Caco-2 (cell line): ENCODE data around the gene SLC12A7. TPM values are rescaled to one million over a fixed set of nuclear protein-coding genes. Genes with fewer than 3 reads are reported as not detected.

Experiments
- BruUV-seq: library from RNA; stranded (reverse); fragments of 400-500 nt; replicated peaks from 2 replicates; lab custom pipeline; 2021; lab: Mats Ljungman, UMichigan
- CTCF ChIA-PET: fragments of 300-600 bp; sonication (Branson Sonifier 250); formaldehyde crosslinking; loops from one replicate; lab custom pipeline; 2022; ENCODE audit warnings: antibody characterized with exemption; lab: Charles Lee
- POLR2A ChIA-PET: fragments of 300-600 bp; sonication (Branson Sonifier 250); formaldehyde crosslinking; loops from one replicate; lab custom pipeline; 2022; ENCODE audit warnings: antibody characterized with exemption; lab: Charles Lee
- DNase-seq, 2 experiments: peaks; one replicate each; pipeline versions ENCODE4 v3.0.0 to v3.0.0-alpha.2; 2020 to 2022
- H3K27me3 ChIP-seq: replicated peaks from 2 replicates; pipeline ENCODE4 v1.6.0; 2011; ENCODE audit warnings: low read length; ENCODE audit not compliant: control insufficient read depth, insufficient read depth
- H3K36me3 ChIP-seq: 2 replicates; pipeline ENCODE4 v1.5.1; 2011; ENCODE audit warnings: low read length; ENCODE audit not compliant: control insufficient read depth, insufficient read depth
- H3K4me1 ChIP-seq: fragments of 250-450 bp; sonication (Bioruptor Pico); 2 replicates; pipeline ENCODE4 v1.5.1; 2020; ENCODE audit warnings: mild to moderate bottlenecking
- H3K4me3 ChIP-seq: 2 replicates; pipeline ENCODE4 v1.5.1; 2011; ENCODE audit warnings: low read depth, mild to moderate bottlenecking, control low read depth, low read length
- H3K9me3 ChIP-seq: fragments of 250-450 bp; sonication (Bioruptor Pico); 2 replicates; pipeline ENCODE4 v1.5.1; 2020; ENCODE audit warnings: mild to moderate bottlenecking, moderate library complexity
- H3K27ac Mint-ChIP-seq: one replicate; pipeline ENCODE4 v1.8.0; 2022; ENCODE audit warnings: mixed read lengths; ENCODE audit not compliant: unreplicated experiment
- H3K27me3 Mint-ChIP-seq: one replicate; pipeline ENCODE4 v1.8.0; 2022; ENCODE audit warnings: mixed read lengths; ENCODE audit not compliant: insufficient read depth, unreplicated experiment
- H3K36me3 Mint-ChIP-seq: one replicate; pipeline ENCODE4 v1.8.0; 2022; ENCODE audit warnings: mild to moderate bottlenecking, mixed read lengths; ENCODE audit not compliant: insufficient read depth, unreplicated experiment
- H3K4me1 Mint-ChIP-seq: one replicate; pipeline ENCODE4 v1.8.0; 2022; ENCODE audit warnings: low read depth, mixed read lengths; ENCODE audit not compliant: unreplicated experiment
- H3K4me3 Mint-ChIP-seq: one replicate; pipeline ENCODE4 v1.8.0; 2022; ENCODE audit warnings: mild to moderate bottlenecking, moderate library complexity, mixed read lengths; ENCODE audit not compliant: unreplicated experiment
- H3K9me3 Mint-ChIP-seq: one replicate; pipeline ENCODE4 v1.8.0; 2022; ENCODE audit warnings: mixed read lengths; ENCODE audit not compliant: unreplicated experiment
- CTCF ChIP-seq, 2 experiments: fragments of 200-600 bp in 1 of 2; IDR thresholded peaks; 1 replicate in 1 of 2; 2 replicates in 1 of 2; pipeline versions ENCODE4 v1.5.1 to v1.8.0; 2011 to 2022; ENCODE audit warnings: antibody characterized with exemption in 1 of 2, control low read depth in 1 of 2, inconsistent platforms in 1 of 2, low read depth in 1 of 2, low read length in 1 of 2, mild to moderate bottlenecking in 1 of 2, moderate library complexity in 1 of 2; ENCODE audit not compliant: insufficient read depth in 1 of 2, severe bottlenecking in 1 of 2, unreplicated experiment in 1 of 2
- intact Hi-C: fragments of 100-400 bp; cut with micrococcal nuclease; formaldehyde crosslinking; loops from one replicate; pipeline ENCODE4 v1.10.0; 2022; ENCODE audit not compliant: unreplicated experiment
- total RNA-seq: library from RNA; stranded (reverse); gene quantifications from 2 replicates; pipeline ENCODE4 v1.2.3, GENCODE V29; 2022

The SLC12A7 gene
- total RNA-seq, 1 experiment from 2014 or later = 41.7 TPM

GRCh38 chr5:1040571-1040970 is 71.3 kb downstream of the SLC12A7 start:
- Histone ChIP-seq H3K4me3 (no peak overlapping the region), H3K27me3 (no peaks in the 10 kb centered on the region), H3K9me3 (peaks cover 5% of the 10 kb centered on the region; the same call in 1 of the 2 replicates), H3K4me1 (no peaks in the 10 kb centered on the region), H3K36me3 (no peaks in the 10 kb centered on the region)
- no peaks in the 10 kb centered on the region for H3K4me1 Mint-ChIP-seq
- DNase-seq = no peak
- ChIA-PET CTCF (no interaction called here), POLR2A (no interaction called here)
- H3K4me3 Mint-ChIP-seq = no peak overlapping the region
- H3K27me3 Mint-ChIP-seq = no peaks in the 10 kb centered on the region
- BruUV-seq = no TSS peak
- peaks cover 51% of the 10 kb centered on the region for H3K9me3 Mint-ChIP-seq
- H3K36me3 Mint-ChIP-seq = peaks cover 5% of the 10 kb centered on the region
- intact Hi-C loops = no loop called here
- H3K27ac Mint-ChIP-seq = no peak overlapping the region
- no peak for TF ChIP-seq CTCF (IDR thresholded peaks at IDR 0.05; ENCODE audit: insufficient read depth in 1 of 2, low read depth in 1 of 2, low read length in 1 of 2, severe bottlenecking in 1 of 2, unreplicated experiment in 1 of 2)

GRCh38 chr5:1039706-1040260 is 72.1 kb downstream of the SLC12A7 start:
- intact Hi-C loops = no loop called here
- Mint-ChIP-seq H3K9me3 (peaks cover 43% of the 10 kb centered on the region), H3K27ac (no peak overlapping the region), H3K4me1 (no peaks in the 10 kb centered on the region), H3K4me3 (no peak overlapping the region), H3K27me3 (no peaks in the 10 kb centered on the region), H3K36me3 (peaks cover 5% of the 10 kb centered on the region)
- POLR2A ChIA-PET = no interaction called here
- no TSS peak for BruUV-seq
- no peak for TF ChIP-seq CTCF (IDR thresholded peaks at IDR 0.05; ENCODE audit: insufficient read depth in 1 of 2, low read depth in 1 of 2, low read length in 1 of 2, severe bottlenecking in 1 of 2, unreplicated experiment in 1 of 2)
- no peaks in the 10 kb centered on the region for H3K36me3 ChIP-seq
- no peak overlapping the region for H3K4me3 ChIP-seq
- peaks cover 5% of the 10 kb centered on the region; the same call in 1 of the 2 replicates for H3K9me3 ChIP-seq
- CTCF ChIA-PET = no interaction called here
- no peaks in the 10 kb centered on the region for H3K27me3 ChIP-seq
- H3K4me1 ChIP-seq = no peaks in the 10 kb centered on the region
- DNase-seq = no peak

- no peak for TF ChIP-seq CTCF (IDR thresholded peaks at IDR 0.05; ENCODE audit: insufficient read depth in 1 of 2, low read depth in 1 of 2, low read length in 1 of 2, severe bottlenecking in 1 of 2, unreplicated experiment in 1 of 2)
- Histone ChIP-seq H3K4me1 (no peaks in the 10 kb centered on the region), H3K4me3 (no peak overlapping the region), H3K27me3 (no peaks in the 10 kb centered on the region), H3K36me3 (no peaks in the 10 kb centered on the region), H3K9me3 (peaks cover 5% of the 10 kb centered on the region; the same call in 1 of the 2 replicates)
- H3K36me3 Mint-ChIP-seq = peaks cover 2% of the 10 kb centered on the region
- no peak overlapping the region for H3K4me3 Mint-ChIP-seq
- no peak overlapping the region for H3K27ac Mint-ChIP-seq
- intact Hi-C loops = no loop called here
- H3K4me1 Mint-ChIP-seq = no peaks in the 10 kb centered on the region
- no peak for DNase-seq
- ChIA-PET POLR2A (no interaction called here), CTCF (no interaction called here)
- no TSS peak for BruUV-seq
- peaks cover 37% of the 10 kb centered on the region for H3K9me3 Mint-ChIP-seq
- H3K27me3 Mint-ChIP-seq = no peaks in the 10 kb centered on the region
Measured at GRCh38 chr5:1039210-1039548, 72.7 kb downstream of the SLC12A7 start.
